Jurkat, Clone E6-1 (cell line): Measurements from ENCODE around the gene PNPLA1.
"Not testable (repeated sequence)": the region's sequence is repeated elsewhere in the genome, so short reads cannot be mapped to it uniquely, and the experiment has no call there.

ENCODE experiments used
- DNase-seq: peaks from one replicate; pipeline ENCODE4 v3.0.0-alpha.2; 2011; ENCODE audit warnings: low read depth, low spot score
- H3K4me3 ChIP-seq: 2 replicates; pipeline ENCODE4 v1.5.1; 2011; ENCODE audit warnings: mild to moderate bottlenecking, low read length, control low read depth, moderate library complexity

Gene PNPLA1

DNA sequence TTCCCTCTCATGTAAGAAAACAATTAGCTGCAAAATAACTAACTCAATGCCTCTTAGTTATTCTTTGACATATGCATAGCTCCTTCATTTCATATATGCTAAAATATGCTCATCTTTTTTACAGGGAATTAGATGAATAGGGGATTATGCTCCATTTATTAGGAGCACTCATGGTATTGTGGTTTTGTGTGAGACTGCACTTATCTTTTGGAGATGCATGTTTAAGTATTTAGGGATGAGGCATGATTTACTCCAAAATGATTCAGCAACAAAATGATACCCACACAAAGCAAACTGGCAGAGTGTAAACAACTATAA, 58.0 kb downstream of the PNPLA1 start:
- no peak for DNase-seq
- no peak overlapping the region for H3K4me3 ChIP-seq

GRCh38 chr6:36328600-36328999, 58.7 kb downstream of the PNPLA1 start:
- no peak overlapping the region for H3K4me3 ChIP-seq
- no peak for DNase-seq

GRCh38 chr6:36329798-36330291, 60.0 kb downstream of the PNPLA1 start:
- no peak overlapping the region for H3K4me3 ChIP-seq
- DNase-seq, result no peak

GRCh38 chr6:36330366-36330765, 60.5 kb downstream of the PNPLA1 start:
- no peak for DNase-seq
- no peak overlapping the region for H3K4me3 ChIP-seq

DNA sequence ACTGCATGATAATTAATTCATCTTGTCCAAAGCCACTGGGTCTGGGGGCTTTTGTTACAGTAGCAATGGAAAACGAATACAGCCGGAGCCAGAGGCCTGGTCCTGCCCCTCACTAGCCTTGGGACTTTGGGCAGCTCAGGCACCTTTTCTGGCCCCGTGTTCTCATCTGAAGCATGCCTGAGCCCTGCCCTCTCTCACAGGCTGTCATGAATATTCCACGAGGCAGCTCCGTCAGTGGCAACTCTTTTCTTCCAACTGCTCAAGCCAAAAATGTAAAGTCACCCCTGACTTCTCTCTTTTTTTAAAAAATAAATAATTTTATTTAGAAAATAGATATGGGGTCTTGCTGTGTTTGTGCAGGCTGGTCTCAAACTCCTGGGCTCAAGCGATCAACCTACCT, 61.5 kb downstream of the PNPLA1 start:
- DNase-seq, result no peak
- no peak overlapping the region for H3K4me3 ChIP-seq

GRCh38 chr6:36333171-36333895, 63.5 kb downstream of the PNPLA1 start:
- H3K4me3 ChIP-seq, result no peak overlapping the region
- no peak for DNase-seq

- DNase-seq, result no peak
- H3K4me3 ChIP-seq, result no peak overlapping the region
Measured at GRCh38 chr6:36333931-36334725, 64.3 kb downstream of the PNPLA1 start.

GRCh38 chr6:36334832-36335459, 65.1 kb downstream of the PNPLA1 start:
- no peak for DNase-seq
- H3K4me3 ChIP-seq, result no peak overlapping the region

DNA sequence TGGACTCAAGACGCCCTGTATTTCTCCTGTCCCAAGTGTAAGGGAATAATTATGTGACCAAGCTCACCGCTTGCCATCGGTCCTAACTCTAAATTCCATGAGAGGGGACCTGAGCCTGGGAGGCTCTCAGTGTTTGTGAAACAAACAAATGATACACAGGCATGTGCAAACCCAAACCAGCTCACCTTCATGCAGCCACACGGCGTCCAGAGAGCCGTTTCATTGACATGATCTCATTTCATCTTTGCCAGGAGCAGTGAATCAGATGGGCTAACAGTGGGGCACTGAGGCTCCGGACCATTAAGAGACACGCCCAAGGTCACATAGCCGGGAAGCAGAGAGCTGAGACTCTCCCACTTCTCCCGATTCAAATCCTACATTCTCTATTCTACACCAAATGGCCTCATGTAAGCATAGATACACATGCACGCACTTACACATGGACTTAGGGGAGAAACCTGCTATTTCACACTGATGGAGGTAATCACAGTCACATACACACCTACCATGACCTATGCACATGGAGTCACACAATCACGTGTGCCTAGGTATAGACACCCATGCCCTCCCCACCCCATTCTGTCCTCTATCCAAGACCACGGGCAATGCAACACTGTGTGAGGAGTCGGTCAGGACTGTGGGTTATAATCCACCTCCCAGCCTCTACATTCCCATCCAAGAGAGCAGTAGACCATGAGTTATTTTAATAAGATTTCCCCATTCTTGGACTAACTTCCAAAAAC, 65.8 kb downstream of the PNPLA1 start:
- no peak overlapping the region for H3K4me3 ChIP-seq
- no peak for DNase-seq

DNA sequence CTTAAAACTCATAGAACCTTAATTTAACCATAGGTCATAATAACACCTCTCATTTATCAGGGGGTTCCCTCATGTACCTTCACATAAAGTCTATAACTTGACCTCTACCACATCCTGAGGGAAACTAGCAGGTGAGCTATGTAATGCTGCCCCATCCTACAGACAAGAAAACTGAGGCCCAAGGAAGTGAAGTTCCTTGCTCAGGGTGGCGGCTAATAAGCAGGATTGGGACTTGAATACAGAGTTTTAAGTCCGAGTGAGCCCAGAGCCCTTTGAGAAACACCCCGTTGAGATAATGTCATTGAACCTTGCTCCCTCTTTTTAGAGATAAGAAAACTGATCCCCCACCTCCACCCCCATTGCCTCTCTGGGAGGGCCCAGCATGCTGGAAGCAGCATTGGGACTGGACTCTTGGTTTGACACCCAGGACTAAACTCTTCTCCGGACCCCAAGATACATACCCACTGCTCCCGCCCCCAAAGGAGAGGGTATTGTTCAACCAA, 66.4 kb downstream of the PNPLA1 start:
- H3K4me3 ChIP-seq, result no peak overlapping the region
- DNase-seq, result no peak

- DNase-seq, result no peak
- H3K4me3 ChIP-seq, result no peak within 1 kb of the TSS
Measured at GRCh38 chr6:36336779-36337241, 67.0 kb downstream of the PNPLA1 start, which contains the start of gene BNIP5. Gene BNIP5, minus strand, starts transcription at chr6:36336888. Its CDS starts 6,198 bp downstream, at chr6:36330690.

DNA sequence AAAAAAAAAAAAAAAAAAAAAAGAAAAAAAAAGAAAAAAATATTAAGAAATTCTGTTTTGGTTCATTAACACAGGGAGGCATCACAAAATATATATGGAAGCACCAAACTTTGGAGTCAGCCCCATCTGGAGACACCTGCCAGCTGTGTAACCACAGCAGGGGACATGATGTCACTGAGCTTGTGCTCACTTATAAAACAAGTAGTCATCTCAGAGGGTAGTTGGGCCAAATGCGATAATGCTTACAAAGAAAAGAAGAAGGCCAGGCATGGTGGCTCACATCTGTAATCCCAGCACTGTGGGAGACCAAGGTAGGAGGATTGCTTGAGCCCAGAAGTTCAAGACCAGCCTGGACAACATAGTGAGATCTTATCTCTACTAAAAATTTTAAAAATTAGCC, 68.0 kb downstream of the PNPLA1 start:
- DNase-seq, result no peak
- no peak overlapping the region for H3K4me3 ChIP-seq

DNA sequence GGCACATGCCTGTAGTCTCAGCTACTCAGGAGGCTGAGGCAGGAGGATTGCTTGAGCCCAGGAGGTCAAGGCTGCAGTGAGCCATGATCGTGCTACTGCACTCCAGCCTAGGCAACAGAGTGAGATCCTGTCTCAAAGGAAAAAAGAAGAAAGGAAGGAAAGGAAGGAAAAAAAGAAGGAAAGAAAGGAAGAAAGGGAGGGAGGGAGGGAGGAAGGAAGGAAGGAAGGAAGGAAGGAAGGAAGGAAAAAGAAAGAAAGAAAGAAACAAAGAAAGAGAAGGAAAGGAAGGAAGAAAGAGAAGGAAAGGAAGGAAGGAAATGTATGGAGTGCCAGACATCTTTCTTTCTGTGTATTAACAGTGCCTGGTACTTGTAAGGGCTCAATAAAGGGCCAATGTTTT, 68.4 kb downstream of the PNPLA1 start:
- DNase-seq, result not testable (repeated sequence)

GRCh38 chr6:36339146-36339545, 69.3 kb downstream of the PNPLA1 start:
- no peak overlapping the region for H3K4me3 ChIP-seq
- DNase-seq, result no peak

More for the DNA sequence above, 68.4 kb downstream of the PNPLA1 start:
- not testable (repeated sequence) for H3K4me3 ChIP-seq

DNA sequence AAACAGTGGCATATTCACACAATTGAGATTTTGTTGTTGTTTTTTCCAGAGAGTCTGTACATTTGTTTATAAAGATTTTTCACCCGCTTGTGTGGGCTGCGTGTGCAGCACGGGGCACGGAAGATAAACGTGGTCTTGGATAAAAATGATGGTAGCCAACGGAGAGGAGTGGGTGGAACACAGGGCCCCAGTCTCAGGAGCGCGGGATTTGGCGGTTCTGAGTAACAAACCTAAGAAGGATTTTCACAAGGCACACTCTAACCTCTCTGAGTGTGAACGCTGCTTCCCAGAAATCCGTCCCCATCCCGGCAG, 70.4 kb downstream of the PNPLA1 start:
- no peak overlapping the region for H3K4me3 ChIP-seq
- no peak for DNase-seq

GRCh38 chr6:36340618-36341454, 71.0 kb downstream of the PNPLA1 start:
- H3K4me3 ChIP-seq, result no peak overlapping the region
- peak; percentile 46 for DNase-seq

DNA sequence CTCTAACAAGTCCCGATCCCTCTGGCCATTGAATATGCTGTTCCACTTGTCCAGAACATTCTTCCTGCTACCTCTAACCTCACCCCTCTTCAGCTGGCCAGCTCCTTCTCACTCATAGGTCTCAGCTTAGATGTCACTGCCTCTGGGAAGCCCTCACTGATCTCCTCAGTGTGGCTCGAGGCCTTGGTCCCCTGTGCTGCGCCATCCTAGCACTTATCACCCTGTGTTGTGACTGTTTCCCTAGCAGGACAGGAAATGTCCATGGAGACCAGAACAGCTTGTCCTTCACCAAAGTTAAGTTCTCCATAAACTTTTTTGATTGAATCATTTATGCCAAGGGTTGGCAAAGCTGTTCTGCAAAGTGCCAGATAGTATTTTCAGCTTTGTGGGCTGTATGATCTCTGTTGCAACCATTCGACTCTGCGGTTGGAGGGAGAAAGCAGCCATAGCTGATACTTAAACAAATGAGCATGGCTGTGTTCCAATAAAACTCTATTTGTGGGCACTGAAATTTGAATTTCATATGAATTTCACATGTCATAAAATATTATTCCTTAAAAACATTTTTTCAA, 73.3 kb downstream of the PNPLA1 start:
- no peak overlapping the region for H3K4me3 ChIP-seq
- no peak for DNase-seq
